Measurements from ENCODE around the gene TUBB4A.

GRCh38 chr19:6499052-6499790 is 2.9 kb downstream of the TUBB4A start:
- TF ChIP-seq CTCF (conservative IDR thresholded peaks at IDR 0.05; ENCODE audit: low read length) (no peak), EZH2phosphoT487 (IDR thresholded peaks at IDR 0.05; ENCODE audit: borderline replicate concordance, low read depth, low read length) (no peak)
